ENCODE data around the gene LAMC3.

Gene LAMC3

GRCh38 chr9:131049829-131050715 lies 41.1 kb downstream of the LAMC3 start:
- no peak for DNase-seq

DNA sequence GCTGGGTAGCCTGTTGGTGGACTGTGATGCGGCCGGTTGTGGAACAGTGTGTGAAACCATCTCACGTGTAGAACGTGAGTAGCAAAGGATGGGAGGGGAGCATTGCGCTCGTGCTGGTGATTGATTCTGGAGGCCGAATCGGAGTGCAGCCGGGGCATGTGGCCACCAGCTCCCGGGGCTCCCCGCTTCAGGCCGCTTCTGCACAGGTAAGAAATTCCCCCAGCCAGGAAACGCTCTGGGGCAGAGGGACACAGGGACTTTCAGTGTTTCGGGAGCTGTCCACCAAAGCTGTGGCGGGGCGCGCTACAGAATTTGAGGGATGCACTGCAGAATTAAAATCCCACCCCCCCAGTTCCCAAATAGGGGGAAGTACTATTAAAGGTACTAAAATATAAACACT lies 41.9 kb downstream of the LAMC3 start:
- no peak for DNase-seq

- no peak for DNase-seq
These were observed 42.9 kb downstream of the LAMC3 start for GRCh38 chr9:131051592-131052517.

- no peak for DNase-seq
These were observed 44.9 kb downstream of the LAMC3 start for GRCh38 chr9:131053896-131054295.

DNA sequence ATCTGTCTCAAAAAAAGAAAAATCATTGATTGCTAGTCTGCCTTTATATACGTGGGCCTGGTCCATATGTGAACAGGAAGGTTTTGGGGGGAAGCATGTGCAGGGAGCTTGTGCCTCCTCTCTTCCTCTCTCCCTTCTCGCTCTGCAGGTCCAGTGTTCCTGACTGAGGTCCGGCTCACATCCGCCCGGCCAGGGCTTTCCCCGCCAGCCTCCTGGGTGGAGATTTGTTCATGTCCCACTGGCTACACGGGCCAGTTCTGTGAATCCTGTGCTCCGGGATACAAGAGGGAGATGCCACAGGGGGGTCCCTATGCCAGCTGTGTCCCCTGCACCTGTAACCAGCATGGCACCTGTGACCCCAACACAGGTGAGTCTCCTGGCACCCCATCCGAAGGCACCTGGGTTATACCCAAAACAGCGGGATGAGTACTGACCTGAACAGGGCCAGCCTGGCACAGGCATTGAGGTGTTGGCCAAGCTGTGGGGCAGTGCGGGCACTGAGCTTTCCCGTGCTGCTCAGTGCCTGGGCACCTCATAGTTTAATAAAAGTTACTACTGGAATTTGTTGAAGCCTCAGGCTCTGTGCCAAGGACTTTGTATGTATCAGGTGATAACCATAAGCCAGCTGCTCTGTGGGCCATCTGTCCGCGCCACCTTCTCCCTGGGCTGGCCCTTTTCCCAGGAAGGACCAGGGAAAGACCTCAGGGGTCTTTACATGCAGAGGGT lies 48.0 kb downstream of the LAMC3 start:
- DNase-seq, result no peak

GRCh38 chr9:131060900-131061630 lies 52.1 kb downstream of the LAMC3 start:
- no peak for DNase-seq

DNA sequence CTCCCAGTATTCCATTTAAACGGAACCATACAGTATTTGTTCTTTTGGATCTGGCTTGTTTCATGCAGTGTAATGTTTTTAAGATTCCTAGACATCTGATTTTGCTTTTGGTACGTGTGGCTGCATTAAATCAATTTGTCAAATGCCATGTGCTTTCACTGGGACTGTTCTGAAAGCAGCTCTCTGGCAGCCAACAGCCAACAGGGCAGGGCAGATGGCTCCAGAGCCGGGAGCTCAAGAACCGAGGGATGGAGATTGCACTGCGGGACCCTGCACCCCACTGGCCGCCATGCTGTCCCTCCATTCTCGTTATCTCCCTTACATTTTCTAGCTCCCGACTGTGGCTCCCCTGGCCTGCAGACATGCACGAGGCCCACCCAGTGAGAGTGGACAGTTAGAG lies 54.0 kb downstream of the LAMC3 start:
- no peak for DNase-seq

DNA sequence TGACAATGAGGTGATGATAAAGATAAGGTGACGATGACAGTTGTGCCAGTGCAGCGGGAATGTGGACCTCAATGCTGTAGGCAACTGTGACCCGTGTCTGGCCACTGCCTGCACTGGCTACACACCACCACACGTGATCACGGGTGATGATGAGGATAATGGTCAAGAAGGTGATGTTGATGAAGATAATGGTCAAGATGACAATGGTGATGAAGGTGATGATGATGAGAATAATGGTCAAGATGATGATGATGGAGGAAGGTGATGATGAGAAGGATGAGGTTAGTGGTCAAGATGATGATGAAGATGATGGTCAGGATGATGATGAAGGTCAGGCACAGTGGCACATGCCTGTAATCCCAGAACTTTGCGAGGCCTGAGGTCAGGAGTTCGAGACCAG lies 56.6 kb downstream of the LAMC3 start:
- DNase-seq, result no peak

DNA sequence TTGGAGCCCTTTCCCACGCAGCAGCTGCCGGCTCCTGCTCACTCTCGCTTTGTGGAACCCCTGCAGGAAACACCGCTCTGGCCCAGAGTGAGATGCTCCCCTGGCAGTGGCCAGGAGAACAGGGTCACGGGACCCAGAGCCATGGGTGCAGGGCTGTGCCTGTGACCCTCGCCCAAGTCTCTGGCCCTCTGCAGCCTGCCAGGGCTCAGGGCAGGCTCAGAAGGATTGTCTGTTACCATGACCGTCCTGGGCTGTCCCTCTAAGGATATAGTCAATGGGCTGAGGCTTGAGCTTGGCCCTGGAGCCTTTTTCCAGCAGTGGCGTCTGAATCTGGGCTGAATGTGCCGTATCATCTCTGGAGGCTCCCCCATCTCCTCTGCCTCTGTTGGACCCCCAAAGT lies 58.7 kb downstream of the LAMC3 start:
- DNase-seq, result no peak

DNA sequence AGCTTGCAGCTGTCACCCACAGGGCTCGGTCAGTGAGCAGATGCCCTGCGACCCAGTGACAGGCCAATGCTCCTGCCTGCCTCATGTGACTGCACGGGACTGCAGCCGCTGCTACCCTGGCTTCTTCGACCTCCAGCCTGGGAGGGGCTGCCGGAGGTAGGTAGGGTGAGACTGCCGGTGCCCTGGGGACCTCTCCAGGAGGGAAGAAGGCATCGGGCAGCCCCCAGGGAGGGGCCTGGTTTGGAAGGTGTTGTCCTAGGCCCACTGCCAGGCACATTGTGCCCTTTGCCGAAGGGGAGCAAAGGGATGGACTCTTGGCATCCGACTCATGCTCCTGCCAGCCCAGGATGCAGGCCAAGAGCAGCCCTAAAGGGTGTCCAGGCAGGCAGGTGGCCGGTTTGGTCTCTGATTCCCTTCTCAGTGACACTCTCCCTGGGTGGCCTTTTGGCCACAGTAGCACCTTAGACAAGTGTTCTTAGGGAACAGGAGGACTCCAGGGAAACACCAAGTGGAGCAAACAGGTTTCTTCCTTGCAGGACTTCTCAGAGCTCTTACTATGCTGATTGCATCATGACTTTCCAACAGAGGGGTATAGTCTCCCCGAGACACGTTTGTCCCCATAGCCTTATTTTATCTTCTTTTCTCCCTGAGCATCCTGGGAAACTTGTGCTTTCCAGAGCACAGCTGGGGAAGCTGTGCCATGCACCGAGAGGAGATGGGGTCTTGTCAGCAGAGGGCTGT lies 59.3 kb downstream of the LAMC3 start:
- DNase-seq, result no peak

GRCh38 chr9:131069699-131070098 lies 60.7 kb downstream of the LAMC3 start:
- DNase-seq, result no peak

- DNase-seq, result no peak
These were observed 63.3 kb downstream of the LAMC3 start for GRCh38 chr9:131072107-131072870.

GRCh38 chr9:131072871-131073237 lies 63.9 kb downstream of the LAMC3 start:
- DNase-seq, result no peak

DNA sequence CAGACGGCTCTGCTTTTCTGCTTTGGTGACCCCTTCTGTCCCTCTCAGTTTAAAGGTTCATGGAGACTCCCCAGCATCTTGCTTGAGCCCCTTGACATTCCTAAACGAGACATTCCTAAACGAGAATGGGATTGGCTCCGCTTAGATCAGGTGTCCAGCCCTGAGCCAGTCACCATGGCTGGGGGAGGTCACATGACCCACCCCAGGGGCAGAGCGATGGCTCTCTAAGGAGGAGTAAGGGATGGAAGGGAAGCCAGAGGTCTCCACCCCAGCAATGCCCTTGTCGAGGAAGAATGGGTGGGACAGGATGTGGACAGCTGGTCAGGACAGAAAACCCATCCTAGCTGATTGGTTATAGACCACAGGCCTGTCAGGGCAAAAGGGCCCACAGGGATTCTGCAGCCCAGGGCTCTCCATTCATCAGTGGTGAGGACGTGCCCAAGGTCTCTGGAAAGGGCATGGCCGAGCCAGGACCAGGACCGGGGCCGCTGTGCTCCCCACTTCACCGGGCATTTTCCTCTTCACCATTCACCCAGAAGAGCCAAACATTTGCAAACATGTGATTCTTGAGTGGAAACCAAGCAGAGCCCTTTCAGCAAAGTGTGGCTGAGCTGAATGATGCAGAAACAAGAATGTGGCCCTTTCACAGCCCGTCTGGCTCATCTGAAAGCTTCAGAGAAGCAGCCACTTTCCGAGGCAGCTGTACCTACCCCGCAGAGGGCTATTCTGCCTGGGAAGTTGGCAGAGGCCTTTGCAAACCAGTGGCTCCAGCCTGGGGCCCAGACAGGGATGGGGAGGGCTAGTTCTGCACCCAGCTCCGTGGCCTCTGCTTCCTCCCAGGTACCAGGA lies 67.6 kb downstream of the LAMC3 start:
- no peak for DNase-seq

DNA sequence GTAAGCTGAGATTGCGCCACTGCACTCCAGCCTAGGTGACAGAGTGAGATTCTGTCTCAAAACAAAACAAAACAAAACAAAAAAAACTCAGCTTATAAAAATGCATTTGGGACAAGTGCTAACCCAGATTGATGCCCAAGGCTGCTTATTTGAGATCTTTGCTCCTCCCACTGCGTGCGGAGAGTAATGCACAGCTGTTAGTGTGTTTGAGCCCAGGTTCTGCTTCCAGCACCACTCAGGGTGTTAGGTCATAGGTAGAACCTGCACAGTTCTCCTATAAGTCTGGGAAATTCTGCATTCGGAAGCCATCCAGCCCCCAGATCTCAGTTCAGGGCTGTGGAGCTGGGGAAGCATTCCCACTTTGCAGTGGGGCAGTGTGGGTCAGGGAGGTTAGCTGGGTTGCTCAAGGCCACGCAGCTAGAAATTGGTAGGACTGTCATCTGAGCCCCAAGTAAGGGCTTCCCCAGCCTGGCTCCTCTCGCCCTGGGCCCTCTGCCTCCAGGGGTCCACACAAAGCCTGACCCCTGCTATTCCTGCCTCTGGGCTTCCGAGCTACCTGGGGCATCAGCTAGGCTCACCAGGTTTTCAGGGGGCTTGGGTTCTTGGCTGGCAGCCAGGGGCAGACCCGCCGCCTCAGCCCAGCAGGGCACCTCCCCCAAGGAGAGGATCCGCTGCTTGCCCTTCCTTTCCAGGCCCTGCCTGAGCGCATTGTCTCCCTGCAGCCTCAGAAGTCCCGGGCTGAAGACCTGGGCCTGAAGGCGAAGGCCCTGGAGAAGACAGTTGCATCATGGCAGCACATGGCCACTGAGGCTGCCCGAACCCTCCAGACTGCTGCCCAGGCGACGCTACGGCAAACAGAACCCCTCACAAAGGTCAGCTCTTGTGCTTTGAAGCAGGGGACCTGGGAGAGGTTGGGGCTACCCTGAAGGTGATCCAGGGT lies 69.7 kb downstream of the LAMC3 start:
- no peak for DNase-seq

DNA sequence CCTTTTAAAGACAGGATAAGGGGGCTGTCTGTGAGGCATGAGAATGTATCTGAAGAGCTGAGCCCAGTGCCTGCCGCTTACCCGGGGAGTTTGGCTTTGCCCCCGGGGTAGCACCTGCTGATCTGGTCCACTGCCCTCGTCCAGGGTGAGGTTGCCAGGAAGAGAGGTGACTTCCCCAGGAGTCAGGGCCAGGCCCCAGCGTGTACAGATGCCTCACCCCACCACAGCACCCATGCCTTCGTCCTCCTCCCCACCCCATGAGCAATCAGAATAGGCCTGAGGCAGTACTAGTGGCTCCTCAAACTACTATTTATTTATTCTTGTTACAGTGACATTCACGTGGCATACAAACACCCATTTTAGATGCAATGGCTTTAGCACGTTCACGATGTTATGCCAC lies 71.6 kb downstream of the LAMC3 start:
- DNase-seq, result no peak

DNA sequence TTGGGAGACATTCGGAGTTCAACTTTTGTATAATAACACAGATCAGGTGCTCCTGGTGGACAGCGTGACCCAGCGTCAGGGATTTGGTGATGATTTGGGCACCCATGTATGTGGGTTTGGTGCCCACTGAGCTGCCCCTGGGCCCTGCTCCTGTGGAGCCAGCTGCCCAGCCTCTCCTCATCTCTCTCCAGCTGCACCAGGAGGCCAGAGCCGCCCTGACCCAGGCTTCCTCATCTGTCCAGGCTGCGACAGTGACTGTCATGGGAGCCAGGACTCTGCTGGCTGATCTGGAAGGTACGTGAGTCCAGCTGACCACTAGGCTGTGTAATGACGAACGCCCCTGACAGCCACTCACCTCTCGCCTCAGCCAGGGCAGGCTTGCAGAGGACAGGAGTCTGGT lies 72.9 kb downstream of the LAMC3 start:
- DNase-seq, result no peak

DNA sequence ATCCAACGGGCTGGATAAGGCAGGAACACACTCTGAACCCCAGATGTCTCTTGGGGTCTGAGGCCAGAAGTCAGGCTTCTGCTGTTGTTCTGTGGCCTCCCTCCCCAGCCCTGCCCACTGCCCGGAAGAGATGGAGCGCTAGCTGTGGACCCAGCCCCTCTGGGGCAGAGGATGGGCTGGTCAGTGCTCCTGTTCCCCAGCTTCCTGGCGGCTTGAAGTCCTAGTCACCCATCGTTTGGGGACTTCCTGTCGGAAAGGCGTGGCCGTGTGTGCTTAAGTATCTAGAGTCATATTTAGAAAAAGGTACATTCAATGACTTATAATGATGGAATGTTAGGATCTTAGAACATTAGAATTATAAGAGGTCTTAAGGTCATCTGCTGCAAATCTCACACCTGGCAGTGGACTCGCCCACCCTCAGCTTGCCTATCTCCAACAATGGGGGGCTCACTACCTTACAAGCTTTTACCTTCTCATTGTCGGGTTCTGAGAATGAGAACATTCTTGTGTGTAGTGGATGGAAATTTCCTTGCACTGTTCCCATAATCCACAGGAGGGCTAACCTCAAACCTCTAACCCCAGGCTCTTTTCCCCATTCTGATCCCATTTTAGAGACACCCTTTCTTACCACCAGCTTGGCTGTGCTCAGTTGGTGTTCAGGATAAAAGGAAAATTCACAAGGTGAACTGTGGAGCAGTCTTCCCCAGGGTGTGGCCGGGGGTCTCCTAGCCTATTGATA lies 74.0 kb downstream of the LAMC3 start:
- DNase-seq, result no peak

All from stimulated activated naive CD4-positive, alpha-beta T cell (primary cell).